Activated naive CD4-positive, alpha-beta T cell treated with anti-CD3 and anti-CD28 coated beads, Interleukin-2, amount 10 ng/mL, durations not matched to agents 7 days and 5 days (primary cell): ENCODE data around the gene PLEKHB2.
"Not testable (repeated sequence)": the region's sequence is repeated elsewhere in the genome, so short reads cannot be mapped to it uniquely, and the experiment has no call there.

ENCODE experiments used
- CTCF ChIA-PET: fragments of 350-600 bp; sonication (Branson Sonifier 250); formaldehyde crosslinking; loops from one replicate; lab custom pipeline; 2021; ENCODE audit warnings: antibody characterized with exemption; lab: Charles Lee
- DNase-seq: peaks from one replicate; pipeline ENCODE4 v3.0.0-alpha.2; 2020
- H3K27ac Mint-ChIP-seq: one replicate; pipeline ENCODE4 v1.8.0; 2021; ENCODE audit warnings: mild to moderate bottlenecking, moderate library complexity, mixed read lengths
- H3K27me3 Mint-ChIP-seq: one replicate; pipeline ENCODE4 v1.8.0; 2021; ENCODE audit warnings: mild to moderate bottlenecking, mixed read lengths
- H3K36me3 Mint-ChIP-seq: one replicate; pipeline ENCODE4 v1.8.0; 2021; ENCODE audit warnings: mixed read lengths
- H3K4me1 Mint-ChIP-seq: one replicate; pipeline ENCODE4 v1.8.0; 2021; ENCODE audit warnings: mixed read lengths
- H3K4me3 Mint-ChIP-seq: one replicate; pipeline ENCODE4 v1.8.0; 2021; ENCODE audit warnings: mild to moderate bottlenecking, moderate library complexity, mixed read lengths
- H3K9me3 Mint-ChIP-seq: one replicate; pipeline ENCODE4 v1.8.0; 2021; ENCODE audit warnings: mixed read lengths

Gene PLEKHB2

GRCh38 chr2:131168538-131168937 is 63.4 kb downstream of the PLEKHB2 start:
- H3K9me3 Mint-ChIP-seq = no peaks in the 10 kb centered on the region
- H3K36me3 Mint-ChIP-seq = no peaks in the 10 kb centered on the region
- H3K27ac Mint-ChIP-seq = no peak overlapping the region
- CTCF ChIA-PET = no interaction called here
- peaks cover 5% of the 10 kb centered on the region for H3K27me3 Mint-ChIP-seq
- no peak overlapping the region for H3K4me3 Mint-ChIP-seq
- H3K4me1 Mint-ChIP-seq = no peaks in the 10 kb centered on the region
- no peak for DNase-seq

- H3K9me3 Mint-ChIP-seq, H3K36me3 Mint-ChIP-seq, CTCF ChIA-PET, DNase-seq, H3K27ac Mint-ChIP-seq, H3K4me1 Mint-ChIP-seq, H3K4me3 Mint-ChIP-seq, H3K27me3 Mint-ChIP-seq: not testable (repeated sequence)
Observed at GRCh38 chr2:131178050-131178449, 72.9 kb downstream of the PLEKHB2 start.

DNA sequence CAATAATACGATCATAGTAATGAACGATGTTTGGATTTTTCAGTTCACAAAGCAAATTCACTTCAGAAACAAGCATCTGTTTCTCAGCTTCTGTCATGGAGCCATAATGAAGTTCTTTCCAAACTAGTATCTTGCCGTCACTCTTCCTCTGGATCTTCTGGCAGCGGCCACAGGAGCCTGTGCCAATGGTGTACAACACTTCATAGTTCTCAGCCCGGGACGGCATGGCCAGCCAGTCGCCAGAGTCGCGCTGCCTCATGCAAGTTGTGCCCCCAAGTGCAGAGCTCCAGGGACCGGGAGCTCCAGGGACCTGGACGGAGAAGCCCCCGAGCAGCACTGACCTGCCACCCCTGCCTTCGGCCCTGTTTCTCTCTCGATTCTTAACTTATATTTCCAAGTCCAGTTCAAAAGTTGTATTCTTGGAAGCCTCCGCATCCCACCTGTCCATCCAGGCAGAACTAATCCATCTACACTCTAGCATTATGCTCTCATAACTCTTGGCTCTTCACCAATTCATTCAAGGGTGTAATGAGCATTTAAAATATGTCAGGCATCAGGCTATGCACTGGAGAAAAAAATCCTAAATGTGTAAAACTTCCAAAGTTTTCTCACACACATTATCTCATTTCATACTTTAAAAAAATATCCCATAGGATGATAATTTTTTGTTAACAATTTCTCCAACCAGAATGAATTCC is 73.7 kb downstream of the PLEKHB2 start:
- CTCF ChIA-PET, H3K27ac Mint-ChIP-seq, H3K9me3 Mint-ChIP-seq: not testable (repeated sequence)

DNA sequence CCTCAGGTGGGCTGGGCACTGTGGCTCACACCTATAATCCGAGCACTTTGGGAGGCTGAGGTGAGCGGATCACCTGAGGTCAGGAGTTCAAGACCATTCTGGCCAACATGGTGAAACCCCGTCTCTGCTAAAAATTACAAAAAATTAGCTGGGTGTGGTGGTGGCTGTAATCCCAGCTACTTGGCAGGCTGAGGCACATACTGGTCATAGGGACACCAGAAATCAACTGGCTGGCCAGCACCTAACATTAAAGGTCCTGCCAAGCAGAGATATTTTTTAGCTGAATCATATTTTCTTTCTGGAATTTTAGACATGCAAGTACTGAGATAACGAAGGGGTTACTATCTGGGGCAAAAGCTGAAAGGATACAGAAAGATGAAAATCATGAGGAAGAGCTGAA is 76.3 kb downstream of the PLEKHB2 start:
- DNase-seq, H3K27ac Mint-ChIP-seq, H3K4me3 Mint-ChIP-seq, CTCF ChIA-PET, H3K9me3 Mint-ChIP-seq, H3K4me1 Mint-ChIP-seq, H3K36me3 Mint-ChIP-seq: not testable (repeated sequence)
- peaks cover 12% of the 10 kb centered on the region for H3K27me3 Mint-ChIP-seq

More for the DNA sequence above, 73.7 kb downstream of the PLEKHB2 start:
- not testable (repeated sequence) for H3K27me3 Mint-ChIP-seq, H3K36me3 Mint-ChIP-seq, DNase-seq, H3K4me1 Mint-ChIP-seq, H3K4me3 Mint-ChIP-seq

- H3K4me3 Mint-ChIP-seq, H3K36me3 Mint-ChIP-seq, H3K4me1 Mint-ChIP-seq, CTCF ChIA-PET, H3K9me3 Mint-ChIP-seq, H3K27ac Mint-ChIP-seq, H3K27me3 Mint-ChIP-seq, DNase-seq: not testable (repeated sequence)
Observed at GRCh38 chr2:131193421-131193820, 88.3 kb downstream of the PLEKHB2 start.

- H3K36me3 Mint-ChIP-seq, H3K27me3 Mint-ChIP-seq, H3K9me3 Mint-ChIP-seq, H3K27ac Mint-ChIP-seq, H3K4me3 Mint-ChIP-seq, DNase-seq, H3K4me1 Mint-ChIP-seq, CTCF ChIA-PET: not testable (repeated sequence)
Observed at GRCh38 chr2:131196186-131196585, 91.0 kb downstream of the PLEKHB2 start.
